ENCODE measurements around the gene COL4A1. TPM values are rescaled to one million over a fixed set of nuclear protein-coding genes. Genes with fewer than 3 reads are reported as not detected.
A peak's percentile ranks its signal among the peaks of the same experiment; 100 is the strongest.

COL4A1 gene
- total RNA-seq, 1 donor from 2014 or later: 756 TPM

DNA sequence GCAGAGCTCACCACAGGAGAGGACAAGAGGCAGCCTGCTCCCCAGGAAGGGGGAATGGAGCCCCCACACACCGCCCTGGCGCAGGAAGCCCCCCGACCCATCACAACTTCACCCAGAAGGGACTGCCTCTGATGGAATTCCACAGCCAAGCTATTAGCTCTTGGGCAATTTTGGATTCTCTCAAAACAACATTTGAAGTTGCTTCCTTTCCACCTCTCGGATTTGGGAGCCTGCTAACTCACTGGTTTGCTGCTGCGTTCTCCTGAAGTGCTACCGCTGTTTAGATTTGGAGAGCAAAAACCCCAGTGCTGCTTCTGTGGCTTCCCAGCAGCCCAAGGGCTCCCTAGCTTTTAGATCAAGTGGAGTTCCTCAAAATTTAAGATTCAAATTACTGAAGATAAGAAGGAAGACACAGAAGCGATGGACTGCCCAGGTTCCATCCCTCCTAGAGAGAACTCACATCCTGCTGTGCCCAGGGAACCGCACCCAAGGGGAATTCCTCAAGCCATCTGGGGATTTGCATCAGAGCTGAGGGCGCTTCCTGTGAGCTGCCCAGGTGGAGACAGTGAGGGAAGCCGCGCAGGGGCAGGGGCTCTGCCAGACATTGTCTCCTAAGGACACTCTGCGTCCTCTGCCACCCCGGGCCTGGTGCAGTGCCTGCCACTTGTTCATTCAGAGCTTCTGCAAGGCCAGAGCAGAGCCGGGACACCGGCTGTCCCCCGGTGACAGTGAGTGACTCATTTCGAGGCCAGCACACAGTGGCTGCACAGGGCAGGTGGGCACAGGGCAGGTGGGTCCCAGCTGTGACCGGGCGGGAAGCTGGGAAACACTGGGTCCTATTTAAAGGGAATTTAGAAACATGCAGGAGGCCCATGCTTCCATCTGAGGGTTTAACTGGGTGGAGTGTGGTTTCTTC lies 45.5 kb downstream of the COL4A1 start:
- DNase-seq (ENCODE audit: low spot score in 2 of 2): peak in 1 of 2 donors; percentile 59
- no peak overlapping the region for H3K4me3 ChIP-seq
- intact Hi-C loops (cut with DNase I): no loop called here
- TF ChIP-seq, protein P1, sequence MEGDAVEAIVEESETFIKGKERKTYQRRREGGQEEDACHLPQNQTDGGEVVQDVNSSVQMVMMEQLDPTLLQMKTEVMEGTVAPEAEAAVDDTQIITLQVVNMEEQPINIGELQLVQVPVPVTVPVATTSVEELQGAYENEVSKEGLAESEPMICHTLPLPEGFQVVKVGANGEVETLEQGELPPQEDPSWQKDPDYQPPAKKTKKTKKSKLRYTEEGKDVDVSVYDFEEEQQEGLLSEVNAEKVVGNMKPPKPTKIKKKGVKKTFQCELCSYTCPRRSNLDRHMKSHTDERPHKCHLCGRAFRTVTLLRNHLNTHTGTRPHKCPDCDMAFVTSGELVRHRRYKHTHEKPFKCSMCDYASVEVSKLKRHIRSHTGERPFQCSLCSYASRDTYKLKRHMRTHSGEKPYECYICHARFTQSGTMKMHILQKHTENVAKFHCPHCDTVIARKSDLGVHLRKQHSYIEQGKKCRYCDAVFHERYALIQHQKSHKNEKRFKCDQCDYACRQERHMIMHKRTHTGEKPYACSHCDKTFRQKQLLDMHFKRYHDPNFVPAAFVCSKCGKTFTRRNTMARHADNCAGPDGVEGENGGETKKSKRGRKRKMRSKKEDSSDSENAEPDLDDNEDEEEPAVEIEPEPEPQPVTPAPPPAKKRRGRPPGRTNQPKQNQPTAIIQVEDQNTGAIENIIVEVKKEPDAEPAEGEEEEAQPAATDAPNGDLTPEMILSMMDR (IDR thresholded peaks at IDR 0.05): no peak
- no peaks in the 10 kb centered on the region for H3K27me3 ChIP-seq
- H3K27ac ChIP-seq: peak overlapping the region; percentile 75 to 79
- H3K9me3 ChIP-seq: no peaks in the 10 kb centered on the region
- peaks cover 6 to 69% of the 10 kb centered on the region in 2 donors for H3K4me1 ChIP-seq
- H3K36me3 ChIP-seq: no peaks in the 10 kb centered on the region

DNA sequence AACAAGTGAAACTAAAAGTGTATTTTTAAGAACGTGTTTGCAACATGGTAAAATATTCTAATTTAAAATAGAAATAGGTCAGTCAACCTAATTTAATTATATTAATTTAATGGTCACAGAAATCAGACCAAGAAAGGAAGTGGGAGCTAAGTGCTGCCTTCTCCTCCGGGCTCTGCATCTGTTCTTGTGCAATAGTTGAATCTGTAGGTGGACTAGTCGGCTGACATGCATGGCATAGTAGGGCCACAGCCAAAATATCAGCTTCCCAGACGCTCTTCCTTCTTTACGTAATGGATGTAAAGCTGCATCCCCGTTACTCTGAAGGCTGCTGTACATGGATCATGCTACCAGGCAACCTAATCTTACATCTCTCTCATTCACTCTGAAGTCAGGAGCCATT lies 47.3 kb downstream of the COL4A1 start:
- Histone ChIP-seq H3K27ac (peak overlapping the region; percentile 68 to 95), H3K36me3 (no peaks in the 10 kb centered on the region), H3K4me3 (peak overlapping the region in 1 of 2 donors; percentile 16), H3K27me3 (no peaks in the 10 kb centered on the region), H3K4me1 (peaks cover 8 to 62% of the 10 kb centered on the region in 2 donors), H3K9me3 (no peaks in the 10 kb centered on the region)
- intact Hi-C loops (cut with DNase I): no loop called here
- DNase-seq (ENCODE audit: low spot score in 2 of 2): peak in 1 of 2 donors; percentile 45
- TF ChIP-seq, protein P1 (IDR thresholded peaks at IDR 0.05): no peak

DNA sequence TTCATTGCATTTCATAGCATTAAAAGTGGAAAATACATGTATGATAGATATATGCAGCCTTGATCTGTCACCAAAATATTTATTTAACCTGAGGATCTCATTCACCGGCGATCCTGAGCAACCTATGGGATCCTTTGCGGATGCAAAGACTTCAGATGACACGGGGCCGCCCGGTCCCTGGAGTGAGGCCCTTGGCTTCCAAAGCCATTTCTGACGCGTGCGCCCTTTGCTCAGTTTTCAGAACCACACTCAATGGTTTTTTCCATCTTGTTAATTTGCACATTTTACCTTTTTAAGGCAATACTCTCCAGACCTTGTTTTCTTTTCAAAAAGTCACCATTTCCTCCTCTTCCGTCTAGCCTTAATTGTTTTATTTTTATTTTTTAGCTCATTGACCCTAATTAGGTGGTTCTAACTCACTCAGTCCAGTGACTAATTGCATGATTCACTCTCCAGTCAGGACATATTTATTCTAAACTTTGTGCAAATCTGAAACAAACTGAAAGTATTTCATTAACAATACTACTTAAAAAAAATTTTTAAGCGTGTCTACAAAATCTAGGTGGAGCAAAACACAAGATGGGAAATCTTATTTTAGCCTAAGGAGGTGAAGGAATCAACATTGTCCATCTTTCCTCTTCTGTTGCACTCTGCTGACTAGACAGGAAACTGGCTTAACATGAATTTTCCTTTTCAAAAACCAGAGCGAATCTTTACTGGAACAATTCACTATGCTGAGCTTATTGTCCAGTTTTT lies 47.9 kb downstream of the COL4A1 start:
- intact Hi-C loops (cut with DNase I): no loop called here
- H3K4me3 ChIP-seq: peak overlapping the region in 1 of 2 donors; percentile 16
- peak overlapping the region; percentile 68 to 95 for H3K27ac ChIP-seq
- no peaks in the 10 kb centered on the region for H3K9me3 ChIP-seq
- H3K4me1 ChIP-seq: peaks cover 8 to 58% of the 10 kb centered on the region in 2 donors
- no peaks in the 10 kb centered on the region for H3K27me3 ChIP-seq
- no peaks in the 10 kb centered on the region for H3K36me3 ChIP-seq
- peak in 1 of 2 donors; percentile 66 for DNase-seq (ENCODE audit: low spot score in 2 of 2)
- TF ChIP-seq, protein P1 (IDR thresholded peaks at IDR 0.05): no peak

DNA sequence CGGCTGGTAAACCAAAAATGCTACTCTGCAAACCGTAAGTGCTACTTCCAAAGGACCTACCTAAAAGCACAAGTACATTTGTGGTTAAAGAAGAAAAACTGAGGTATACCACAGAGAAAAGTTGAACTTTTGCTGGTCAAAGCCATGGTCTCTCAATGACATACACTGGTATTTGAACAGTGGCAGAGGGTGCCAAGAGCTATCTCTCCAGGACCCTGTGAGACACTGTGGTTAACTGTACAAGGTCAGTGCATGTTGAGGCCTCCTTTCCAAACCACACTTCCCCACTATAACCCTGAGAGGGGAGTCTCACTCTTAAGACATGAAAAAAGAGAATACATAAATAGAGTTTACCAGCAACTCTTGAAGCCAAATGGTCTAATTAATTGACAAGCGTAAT lies 49.5 kb downstream of the COL4A1 start:
- no peaks in the 10 kb centered on the region for H3K9me3 ChIP-seq
- H3K27me3 ChIP-seq: no peaks in the 10 kb centered on the region
- H3K27ac ChIP-seq: peak overlapping the region; percentile 85 to 95
- peak in 1 of 2 donors; percentile 48 for DNase-seq (ENCODE audit: low spot score in 2 of 2)
- no peak overlapping the region for H3K4me3 ChIP-seq
- peaks cover 8 to 47% of the 10 kb centered on the region in 2 donors for H3K4me1 ChIP-seq
- TF ChIP-seq, protein P1 (IDR thresholded peaks at IDR 0.05): no peak
- intact Hi-C loops (cut with DNase I): no loop called here
- no peaks in the 10 kb centered on the region for H3K36me3 ChIP-seq

DNA sequence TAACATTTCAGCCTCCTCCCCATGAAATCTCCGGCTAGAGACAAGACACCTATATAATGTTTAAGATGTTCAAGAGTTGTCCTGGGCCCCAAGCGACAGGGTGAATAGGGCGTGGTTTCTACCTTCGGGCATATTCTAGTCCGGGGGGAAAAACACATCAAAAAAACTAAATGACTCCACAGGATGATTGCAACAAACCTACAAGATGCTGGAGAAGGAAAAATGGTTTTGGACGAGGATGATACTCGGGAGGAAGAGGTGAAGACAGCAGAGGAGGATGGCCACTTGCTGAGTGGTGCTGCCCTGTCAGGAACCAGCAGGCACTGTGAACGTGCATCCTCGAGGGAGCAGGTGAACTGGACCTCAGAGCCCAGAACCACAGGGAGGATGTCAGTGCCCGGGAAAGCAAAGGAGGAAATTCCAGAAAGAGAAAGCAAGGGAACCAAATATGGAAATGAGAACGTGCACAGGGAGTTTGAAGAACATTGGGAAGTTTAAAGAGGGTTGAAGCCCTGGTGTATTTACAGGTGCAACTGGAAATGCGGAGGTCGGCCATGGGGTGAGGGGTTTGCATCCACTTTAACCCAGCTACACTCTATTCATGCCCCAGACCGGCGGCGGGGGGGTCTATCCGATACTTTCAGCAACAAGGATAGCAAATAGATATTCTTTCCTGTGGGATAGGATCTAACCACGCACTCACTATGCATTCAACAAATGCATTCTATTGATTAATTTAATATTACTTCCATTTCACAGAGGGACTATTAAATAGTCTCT lies 50.6 kb downstream of the COL4A1 start:
- Histone ChIP-seq H3K36me3 (no peaks in the 10 kb centered on the region), H3K4me1 (peaks cover 8 to 45% of the 10 kb centered on the region in 2 donors), H3K9me3 (no peaks in the 10 kb centered on the region), H3K27ac (peak overlapping the region; percentile 85 to 95), H3K27me3 (no peaks in the 10 kb centered on the region), H3K4me3 (no peak overlapping the region)
- DNase-seq (ENCODE audit: low spot score in 2 of 2): peak in 1 of 2 donors; percentile 63
- intact Hi-C loops (cut with DNase I): no loop called here
- TF ChIP-seq, protein P1 (IDR thresholded peaks at IDR 0.05): no peak

All from ascending aorta (tissue), 2 donors.